Fibroblast of villous mesenchyme (primary cell): Measurements from ENCODE around the gene BMF. TPM values are rescaled to one million over a fixed set of nuclear protein-coding genes. Genes with fewer than 3 reads are reported as not detected.

Experiments
- DNase-seq: peaks from one replicate; pipeline ENCODE4 v3.0.0-alpha.2; 2010; ENCODE audit warnings: low read depth
- H3K4me3 ChIP-seq: 2 replicates; pipeline ENCODE4 v1.5.1; 2011; ENCODE audit warnings: low read depth, mild to moderate bottlenecking, low read length
- CTCF ChIP-seq: IDR thresholded peaks from 2 replicates; pipeline ENCODE4 v1.5.1; 2012; ENCODE audit warnings: low read depth, mild to moderate bottlenecking, low read length; ENCODE audit not compliant: insufficient read depth
- total RNA-seq: library from RNA; depleted of rRNA; stranded (reverse); fragments of >200 nt; gene quantifications from 2 replicates; pipeline ENCODE4 v1.2.3, GENCODE V29; 2012

Gene BMF
- total RNA-seq, 1 donor: 0.86 TPM

GRCh38 chr15:40087991-40088928 lies 20.4 kb downstream of the BMF start:
- DNase-seq: no peak
- no peak for TF ChIP-seq CTCF
- H3K4me3 ChIP-seq: no peak overlapping the region

- H3K4me3 ChIP-seq: no peak overlapping the region
- no peak for DNase-seq
- TF ChIP-seq CTCF: no peak
Measured at GRCh38 chr15:40087068-40087810, 21.4 kb downstream of the BMF start.

GRCh38 chr15:40085266-40085665 lies 23.4 kb downstream of the BMF start:
- no peak for DNase-seq
- H3K4me3 ChIP-seq: no peak overlapping the region
- TF ChIP-seq CTCF: no peak

GRCh38 chr15:40084650-40085049 lies 24.0 kb downstream of the BMF start:
- no peak for DNase-seq
- no peak overlapping the region for H3K4me3 ChIP-seq
- no peak for TF ChIP-seq CTCF

- peak overlapping the region; percentile 45 for H3K4me3 ChIP-seq
- TF ChIP-seq CTCF: no peak
Measured at GRCh38 chr15:40082195-40082883, 26.3 kb downstream of the BMF start.

GRCh38 chr15:40081691-40082194 lies 26.9 kb downstream of the BMF start:
- H3K4me3 ChIP-seq: peak overlapping the region; percentile 45
- DNase-seq: peak; percentile 93
- peak; percentile 15 for TF ChIP-seq CTCF

More at GRCh38 chr15:40082195-40082883, 26.3 kb downstream of the BMF start:
- DNase-seq: no peak
